ENCODE data around the gene IL1RAPL2.

DNA sequence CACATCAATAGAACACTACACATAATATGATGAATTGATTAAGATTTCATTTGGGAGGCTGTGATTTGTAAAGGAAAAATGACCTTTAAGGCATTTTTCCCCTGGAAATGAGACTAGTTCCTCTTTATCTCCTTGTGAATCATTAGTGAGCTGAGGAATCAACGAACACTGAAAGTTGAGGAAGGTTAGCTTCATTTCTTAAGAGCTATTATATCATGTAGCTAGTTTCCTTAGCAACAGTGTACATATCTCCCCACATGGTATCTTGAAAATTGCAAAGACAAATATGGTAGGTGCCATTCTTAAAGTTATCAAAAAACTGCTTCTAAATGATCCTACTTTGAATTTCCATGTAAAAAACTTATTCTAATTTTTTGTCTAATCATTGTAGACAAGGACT lies 1128.8 kb downstream of the IL1RAPL2 start:
- TF ChIP-seq CEBPB (IDR thresholded peaks at IDR 0.05) (no peak), JUN (IDR thresholded peaks at IDR 0.05) (no peak), RFX5 (IDR thresholded peaks at IDR 0.05) (no peak), FOSL2 (IDR thresholded peaks at IDR 0.05) (no peak), FOSL2 (CRISPR knock-in tag; IDR thresholded peaks at IDR 0.05) (no peak), POLR2A (IDR thresholded peaks at IDR 0.05; ENCODE audit: low read length) (no peak)
- TF ChIP-seq, protein P1, sequence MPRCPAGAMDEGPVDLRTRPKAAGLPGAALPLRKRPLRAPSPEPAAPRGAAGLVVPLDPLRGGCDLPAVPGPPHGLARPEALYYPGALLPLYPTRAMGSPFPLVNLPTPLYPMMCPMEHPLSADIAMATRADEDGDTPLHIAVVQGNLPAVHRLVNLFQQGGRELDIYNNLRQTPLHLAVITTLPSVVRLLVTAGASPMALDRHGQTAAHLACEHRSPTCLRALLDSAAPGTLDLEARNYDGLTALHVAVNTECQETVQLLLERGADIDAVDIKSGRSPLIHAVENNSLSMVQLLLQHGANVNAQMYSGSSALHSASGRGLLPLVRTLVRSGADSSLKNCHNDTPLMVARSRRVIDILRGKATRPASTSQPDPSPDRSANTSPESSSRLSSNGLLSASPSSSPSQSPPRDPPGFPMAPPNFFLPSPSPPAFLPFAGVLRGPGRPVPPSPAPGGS (IDR thresholded peaks at IDR 0.05): no peak
- TF ChIP-seq, protein P2, sequence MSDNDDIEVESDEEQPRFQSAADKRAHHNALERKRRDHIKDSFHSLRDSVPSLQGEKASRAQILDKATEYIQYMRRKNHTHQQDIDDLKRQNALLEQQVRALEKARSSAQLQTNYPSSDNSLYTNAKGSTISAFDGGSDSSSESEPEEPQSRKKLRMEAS (IDR thresholded peaks at IDR 0.05): no peak
- TF ChIP-seq, protein P3, sequence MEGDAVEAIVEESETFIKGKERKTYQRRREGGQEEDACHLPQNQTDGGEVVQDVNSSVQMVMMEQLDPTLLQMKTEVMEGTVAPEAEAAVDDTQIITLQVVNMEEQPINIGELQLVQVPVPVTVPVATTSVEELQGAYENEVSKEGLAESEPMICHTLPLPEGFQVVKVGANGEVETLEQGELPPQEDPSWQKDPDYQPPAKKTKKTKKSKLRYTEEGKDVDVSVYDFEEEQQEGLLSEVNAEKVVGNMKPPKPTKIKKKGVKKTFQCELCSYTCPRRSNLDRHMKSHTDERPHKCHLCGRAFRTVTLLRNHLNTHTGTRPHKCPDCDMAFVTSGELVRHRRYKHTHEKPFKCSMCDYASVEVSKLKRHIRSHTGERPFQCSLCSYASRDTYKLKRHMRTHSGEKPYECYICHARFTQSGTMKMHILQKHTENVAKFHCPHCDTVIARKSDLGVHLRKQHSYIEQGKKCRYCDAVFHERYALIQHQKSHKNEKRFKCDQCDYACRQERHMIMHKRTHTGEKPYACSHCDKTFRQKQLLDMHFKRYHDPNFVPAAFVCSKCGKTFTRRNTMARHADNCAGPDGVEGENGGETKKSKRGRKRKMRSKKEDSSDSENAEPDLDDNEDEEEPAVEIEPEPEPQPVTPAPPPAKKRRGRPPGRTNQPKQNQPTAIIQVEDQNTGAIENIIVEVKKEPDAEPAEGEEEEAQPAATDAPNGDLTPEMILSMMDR (IDR thresholded peaks at IDR 0.05): no peak
